IMR-90 (cell line): ENCODE data around the gene INO80B. TPM values are rescaled to one million over a fixed set of nuclear protein-coding genes. Genes with fewer than 3 reads are reported as not detected.

Experiments used
- ATAC-seq: fragments of 200-7000 bp; cut with Tn5 transposase; 2 replicates; pipeline ENCODE4 v1.9.1; 2020; ENCODE audit warnings: low read depth, mild to moderate bottlenecking, moderate library complexity
- BruUV-seq: library from RNA; stranded (reverse); fragments of 400-500 nt; replicated peaks from 2 replicates; lab custom pipeline; 2021; lab: Mats Ljungman, UMichigan
- CTCF ChIA-PET: fragments of 300-600 bp; formaldehyde crosslinking; extraction: SDS; loops from one replicate; lab custom pipeline; 2021; ENCODE audit warnings: antibody characterized with exemption; lab: Yijun Ruan, JAX
- POLR2A ChIA-PET: fragments of 300-600 bp; sonication (Branson Sonifier 250); formaldehyde crosslinking; loops from one replicate; lab custom pipeline; 2022; ENCODE audit warnings: antibody characterized with exemption; ENCODE audit not compliant: unreplicated experiment; lab: Charles Lee
- DNase-seq: peaks from one replicate; pipeline ENCODE4 v3.0.0; 2013
- H2AFZ ChIP-seq: replicated peaks from 2 replicates; pipeline ENCODE3; 2013; ENCODE audit warnings: low read length, mild to moderate bottlenecking; ENCODE audit not compliant: poor library complexity
- H2AK5ac ChIP-seq: 2 replicates; pipeline ENCODE4 v1.6.1; 2013; ENCODE audit warnings: low read depth, low read length, inconsistent platforms
- H2AK9ac ChIP-seq: replicated peaks from 2 replicates; pipeline ENCODE3; 2013; ENCODE audit warnings: mild to moderate bottlenecking, low read depth, low read length, moderate library complexity; ENCODE audit not compliant: poor library complexity
- H2BK120ac ChIP-seq: 2 replicates; pipeline ENCODE4 v1.6.1; 2013; ENCODE audit warnings: low read depth, low read length, inconsistent platforms
- H2BK15ac ChIP-seq: 3 replicates; pipeline ENCODE4 v1.6.1; 2013; ENCODE audit warnings: low read depth, low read length, inconsistent platforms
- H2BK20ac ChIP-seq: 2 replicates; pipeline ENCODE4 v1.6.1; 2013; ENCODE audit warnings: low read depth, mild to moderate bottlenecking, inconsistent platforms, low read length, moderate library complexity
- H2BK5ac ChIP-seq: 2 replicates; pipeline ENCODE4 v1.6.1; 2013; ENCODE audit warnings: mild to moderate bottlenecking, low read depth, low read length, inconsistent platforms; ENCODE audit not compliant: poor library complexity, severe bottlenecking
- H3K14ac ChIP-seq: replicated peaks from 2 replicates; pipeline ENCODE4 v1.6.1; 2013; ENCODE audit warnings: low read depth, low read length, inconsistent platforms
- H3K18ac ChIP-seq: 2 replicates; pipeline ENCODE4 v1.6.1; 2013; ENCODE audit warnings: low read depth, low read length, control low read depth
- H3K23ac ChIP-seq: 2 replicates; pipeline ENCODE4 v1.6.1; 2013; ENCODE audit warnings: low read depth, low read length, inconsistent platforms
- H3K27ac ChIP-seq: 2 replicates; pipeline ENCODE4 v1.5.1; 2013; ENCODE audit warnings: mild to moderate bottlenecking, control low read depth, low read length; ENCODE audit not compliant: insufficient read depth
- H3K27me3 ChIP-seq: 2 replicates; pipeline ENCODE4 v1.6.1; 2013; ENCODE audit warnings: low read length; ENCODE audit not compliant: control insufficient read depth, insufficient read depth
- H3K36me3 ChIP-seq: 2 replicates; pipeline ENCODE4 v1.6.1; 2013; ENCODE audit warnings: low read length, mixed read lengths; ENCODE audit not compliant: control insufficient read depth, insufficient read depth
- H3K4ac ChIP-seq: 2 replicates; pipeline ENCODE4 v1.6.1; 2013; ENCODE audit warnings: low read depth, low read length, inconsistent platforms
- H3K4me1 ChIP-seq: 2 replicates; pipeline ENCODE4 v1.6.1; 2013; ENCODE audit warnings: low read length, mixed read lengths; ENCODE audit not compliant: control insufficient read depth, insufficient read depth
- H3K4me2 ChIP-seq: 2 replicates; pipeline ENCODE4 v1.6.1; 2013; ENCODE audit warnings: low read depth, mild to moderate bottlenecking, control low read depth, low read length, moderate library complexity
- H3K4me3 ChIP-seq: 2 replicates; pipeline ENCODE4 v1.5.1; 2013; ENCODE audit warnings: low read depth, mild to moderate bottlenecking, control low read depth, low read length, moderate library complexity; ENCODE audit not compliant: insufficient read depth
- H3K56ac ChIP-seq: 2 replicates; pipeline ENCODE4 v1.6.1; 2013; ENCODE audit warnings: low read length, inconsistent platforms; ENCODE audit not compliant: insufficient read depth; ENCODE audit errors: extremely low read depth
- H3K79me1 ChIP-seq, 2 experiments: 2 replicates each; pipeline ENCODE4 v1.6.1; 2013; ENCODE audit warnings: low read length in 2 of 2, inconsistent platforms in 1 of 2, low read depth in 1 of 2
- H3K9ac ChIP-seq: 2 replicates; pipeline ENCODE4 v1.6.1; 2013; ENCODE audit warnings: low read depth, low read length, control low read depth
- H3K9me1 ChIP-seq: 2 replicates; pipeline ENCODE4 v1.6.1; 2013; ENCODE audit warnings: low read length, inconsistent platforms; ENCODE audit not compliant: insufficient read depth
- H3K9me3 ChIP-seq: 2 replicates; pipeline ENCODE4 v1.6.1; 2013; ENCODE audit warnings: low read length; ENCODE audit not compliant: control insufficient read depth, insufficient read depth
- H4K20me1 ChIP-seq: 2 replicates; pipeline ENCODE4 v1.6.1; 2013; ENCODE audit warnings: low read length, inconsistent platforms; ENCODE audit not compliant: insufficient read depth
- H4K5ac ChIP-seq: 2 replicates; pipeline ENCODE4 v1.6.1; 2013; ENCODE audit warnings: mild to moderate bottlenecking, low read depth, low read length, control low read depth
- H4K8ac ChIP-seq, 2 experiments: 2 replicates each; pipeline ENCODE4 v1.6.1; 2013; ENCODE audit warnings: low read depth in 2 of 2, low read length in 2 of 2, control low read depth in 1 of 2, inconsistent platforms in 1 of 2
- H4K91ac ChIP-seq: 2 replicates; pipeline ENCODE4 v1.6.1; 2013; ENCODE audit warnings: low read depth, low read length, inconsistent platforms; ENCODE audit not compliant: insufficient read depth
- RCOR1 ChIP-seq: IDR thresholded peaks from 2 replicates; pipeline ENCODE4 v1.6.1; 2012; ENCODE audit warnings: mild to moderate bottlenecking, low read length, improper control_type of control experiment; ENCODE audit not compliant: insufficient replicate concordance
- WGBS, 2 experiments: methylation state at CpG; one replicate each; pipeline versions ENCODE4 v1.1.5 to v1.1.7; 2013; ENCODE audit warnings: missing lambda C conversion rate in 2 of 2; ENCODE audit not compliant: insufficient read length in 1 of 2; ENCODE audit errors: extremely low coverage in 2 of 2; 5-methylcytosine and 5-hydroxymethylcytosine counted together
- dilution Hi-C: fragments of 300-500 bp; cut with HindIII; formaldehyde crosslinking; loops from one replicate; pipeline ENCODE4 v1.14.3; 2018; ENCODE audit warnings: low sequenced_read_pairs; ENCODE audit not compliant: unreplicated experiment
- in situ Hi-C: fragments of 300-500 bp; cut with MboI; formaldehyde crosslinking; loops from 3 replicates; pipeline ENCODE4 v1.14.3; 2019; ENCODE audit warnings: low sequenced_read_pairs, inconsistent platforms, mixed read lengths
- intact Hi-C: fragments of 100-400 bp; cut with micrococcal nuclease; formaldehyde crosslinking; loops from 2 replicates; pipeline ENCODE4 v1.10.0; 2022
- polyA plus RNA-seq, 3 experiments: library from polyadenylated mRNA; depleted of rRNA; stranded (reverse); fragments of >200 nt; gene quantifications; 2 replicates each; pipeline ENCODE4 v1.2.3, GENCODE V29; 2012; ENCODE audit warnings: low replicate concordance in 1 of 3
- total RNA-seq: library from RNA; depleted of rRNA; stranded (reverse); fragments of >200 nt; gene quantifications from 2 replicates; pipeline ENCODE4 v1.2.3, GENCODE V29; 2012
- TF ChIP-seq, protein P1 (sequence below): conservative IDR thresholded peaks from 2 replicates; pipeline ENCODE4 v1.5.1; 2012; ENCODE audit warnings: mild to moderate bottlenecking, low read depth, low read length, improper control_type of control experiment

The INO80B gene
- total and polyA plus RNA-seq, 2 of the 4 experiments (the other 2 are of a cell fraction): 4.5 to 10.5 TPM

GRCh38 chr2:74419345-74419744, 35.5 kb upstream of the INO80B start:
- Histone ChIP-seq H4K91ac (no peak overlapping the region), H3K23ac (no peak overlapping the region), H3K4me3 (no peak overlapping the region), H3K56ac (no peak overlapping the region), H3K27me3 (peaks cover 18% of the 10 kb centered on the region), H3K36me3 (no peaks in the 10 kb centered on the region), H3K9me3 (no peaks in the 10 kb centered on the region), H2AK5ac (no peak overlapping the region), H4K20me1 (no peaks in the 10 kb centered on the region), H3K27ac (no peak overlapping the region), H4K8ac (no peak overlapping the region), H4K5ac (no peak overlapping the region), H2BK15ac (no peak overlapping the region), H2BK120ac (no peak overlapping the region), H3K79me1 (peaks cover 2 to 8% of the 10 kb centered on the region in 2 experiments; a peak in 2 of 4 replicates), H3K4me1 (peaks cover 3% of the 10 kb centered on the region), H3K4ac (no peak overlapping the region), H3K9ac (no peak overlapping the region), H3K14ac (no peak overlapping the region), H3K9me1 (peaks cover 4% of the 10 kb centered on the region), H3K4me2 (no peak overlapping the region), H2AFZ (no peak overlapping the region), H2BK5ac (no peak overlapping the region), H3K18ac (no peak overlapping the region), H2AK9ac (no peak overlapping the region), H2BK20ac (no peak overlapping the region)
- intact Hi-C loops: no loop called here
- no peak for TF ChIP-seq RCOR1
- TF ChIP-seq, protein P1, sequence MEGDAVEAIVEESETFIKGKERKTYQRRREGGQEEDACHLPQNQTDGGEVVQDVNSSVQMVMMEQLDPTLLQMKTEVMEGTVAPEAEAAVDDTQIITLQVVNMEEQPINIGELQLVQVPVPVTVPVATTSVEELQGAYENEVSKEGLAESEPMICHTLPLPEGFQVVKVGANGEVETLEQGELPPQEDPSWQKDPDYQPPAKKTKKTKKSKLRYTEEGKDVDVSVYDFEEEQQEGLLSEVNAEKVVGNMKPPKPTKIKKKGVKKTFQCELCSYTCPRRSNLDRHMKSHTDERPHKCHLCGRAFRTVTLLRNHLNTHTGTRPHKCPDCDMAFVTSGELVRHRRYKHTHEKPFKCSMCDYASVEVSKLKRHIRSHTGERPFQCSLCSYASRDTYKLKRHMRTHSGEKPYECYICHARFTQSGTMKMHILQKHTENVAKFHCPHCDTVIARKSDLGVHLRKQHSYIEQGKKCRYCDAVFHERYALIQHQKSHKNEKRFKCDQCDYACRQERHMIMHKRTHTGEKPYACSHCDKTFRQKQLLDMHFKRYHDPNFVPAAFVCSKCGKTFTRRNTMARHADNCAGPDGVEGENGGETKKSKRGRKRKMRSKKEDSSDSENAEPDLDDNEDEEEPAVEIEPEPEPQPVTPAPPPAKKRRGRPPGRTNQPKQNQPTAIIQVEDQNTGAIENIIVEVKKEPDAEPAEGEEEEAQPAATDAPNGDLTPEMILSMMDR: no peak
- no peak for DNase-seq
- ChIA-PET CTCF (no interaction called here), POLR2A (no interaction called here)
- no CpG with 5 or more reads among the region's 1 CpG for WGBS, 2 experiments
- dilution Hi-C loops: no loop called here
- BruUV-seq: no TSS peak
- in situ Hi-C loops: no loop called here
- ATAC-seq: no peak
